DMS53 treated with DMSO at 0.1 percent for 48 hours (cell line): ENCODE results near the gene ATG16L2.

Source experiments
- DNase-seq: peaks from one replicate; lab custom pipeline; 2025; ENCODE audit not compliant: unreplicated experiment; lab: John Stamatoyannopoulos, UW

Gene ATG16L2

DNA sequence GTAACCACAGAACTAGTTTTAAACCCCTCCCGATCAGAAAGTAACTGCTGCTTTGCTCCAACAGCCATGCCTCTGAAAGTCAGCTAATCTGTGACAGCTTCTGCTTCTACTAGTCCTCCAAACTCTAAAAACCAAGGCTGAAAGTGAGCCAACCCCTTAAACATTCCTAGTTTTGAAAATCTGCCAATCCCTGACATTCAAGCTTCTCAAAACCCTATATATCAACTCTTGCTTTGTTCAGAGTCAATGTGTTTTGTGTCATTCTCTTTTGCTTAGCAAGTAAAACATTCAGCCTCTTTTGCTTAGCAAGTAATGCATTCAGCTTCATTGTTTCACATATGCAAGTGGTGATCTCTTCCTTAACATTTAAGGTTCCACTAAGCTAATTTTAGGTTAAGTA lies 56.9 kb downstream of the ATG16L2 start:
- DNase-seq = no peak

DNA sequence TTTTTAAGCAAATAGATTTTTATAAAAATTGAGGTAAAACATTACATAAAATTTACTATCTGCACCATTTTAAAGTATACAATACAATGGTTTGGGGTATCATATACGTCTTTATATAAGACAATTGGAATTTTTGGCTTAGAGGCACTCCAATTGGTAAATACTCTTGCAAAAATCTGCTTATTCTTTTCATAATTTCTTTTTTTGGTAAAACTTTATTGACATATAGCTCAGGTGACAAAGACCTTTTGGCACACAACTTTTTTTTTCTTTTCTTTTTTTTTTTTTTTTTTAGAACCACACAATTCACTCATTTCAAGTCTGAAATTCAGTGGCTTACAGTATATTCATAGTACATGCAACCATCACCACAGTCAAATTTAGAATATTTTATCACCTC lies 57.8 kb downstream of the ATG16L2 start:
- no peak for DNase-seq

DNA sequence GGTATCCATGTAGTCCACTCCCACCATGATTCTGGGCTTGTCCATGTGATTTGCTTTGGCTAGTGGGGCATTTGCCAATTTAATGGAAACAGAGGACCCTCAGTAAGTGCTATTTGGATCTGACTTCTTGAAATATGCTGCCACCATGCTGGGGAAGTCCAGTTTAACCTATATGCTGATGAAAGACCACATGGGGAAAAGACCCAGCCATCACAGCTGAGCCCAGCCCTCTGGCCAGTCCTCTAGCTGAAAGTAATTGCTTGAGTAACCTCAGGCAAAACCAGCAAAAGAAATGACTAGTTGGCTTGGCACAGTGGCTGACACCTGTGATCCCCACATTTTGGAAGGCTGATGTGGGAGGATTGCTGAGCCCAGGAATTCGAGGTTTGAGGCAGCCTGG lies 61.5 kb downstream of the ATG16L2 start:
- DNase-seq = no peak

DNA sequence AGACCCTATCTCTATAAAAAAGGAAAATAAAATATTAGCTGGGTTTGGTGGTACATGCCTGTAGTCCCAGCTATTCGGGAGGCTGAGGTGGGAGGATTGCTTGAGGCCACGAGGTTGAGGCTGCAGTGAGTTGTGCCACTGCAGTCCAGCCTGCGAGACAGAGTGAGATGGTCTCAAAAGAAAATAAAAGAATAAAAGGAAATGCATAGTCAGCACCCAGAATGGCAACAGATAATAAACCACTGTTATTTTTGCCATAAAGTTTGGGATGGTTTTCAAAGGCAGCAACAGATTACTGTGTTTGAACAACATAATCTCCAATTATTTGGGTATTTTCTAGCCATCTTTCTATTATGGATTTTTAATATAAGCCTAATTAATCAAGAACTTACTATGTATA lies 61.9 kb downstream of the ATG16L2 start:
- DNase-seq = no peak
